ENCODE results near the gene PTPRN2.
"Not testable (repeated sequence)": the region's sequence is repeated elsewhere in the genome, so short reads cannot be mapped to it uniquely, and the experiment has no call there.

Gene PTPRN2

GRCh38 chr7:157792241-157793086 is 795.2 kb downstream of the PTPRN2 start:
- no peak for DNase-seq (ENCODE audit: low spot score)

- no peak for DNase-seq (ENCODE audit: low spot score)
Measured at GRCh38 chr7:157791666-157792065, 796.0 kb downstream of the PTPRN2 start.

GRCh38 chr7:157791261-157791660 is 796.4 kb downstream of the PTPRN2 start:
- no peak for DNase-seq (ENCODE audit: low spot score)

DNA sequence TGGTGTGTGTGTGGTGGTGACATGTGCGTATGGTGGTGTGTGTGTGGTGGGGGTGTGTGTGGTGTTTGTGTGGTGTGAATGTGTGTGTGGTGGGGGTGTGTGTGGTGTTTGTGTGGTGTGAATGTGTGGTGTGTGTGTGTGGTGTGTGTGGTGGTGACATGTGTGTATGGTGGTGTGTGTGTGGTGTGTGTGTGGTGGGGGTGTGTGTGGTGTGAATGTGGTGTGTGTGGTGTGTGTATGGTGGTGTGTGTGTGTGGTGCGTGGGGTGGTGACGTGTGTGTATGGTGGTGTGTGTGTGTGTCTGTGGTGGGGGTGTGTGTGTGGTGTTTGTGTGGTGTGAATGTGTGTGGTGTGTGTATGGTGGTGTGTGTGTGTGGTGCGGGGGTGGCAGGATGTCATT is 797.7 kb downstream of the PTPRN2 start:
- DNase-seq (ENCODE audit: low spot score) = no peak

DNA sequence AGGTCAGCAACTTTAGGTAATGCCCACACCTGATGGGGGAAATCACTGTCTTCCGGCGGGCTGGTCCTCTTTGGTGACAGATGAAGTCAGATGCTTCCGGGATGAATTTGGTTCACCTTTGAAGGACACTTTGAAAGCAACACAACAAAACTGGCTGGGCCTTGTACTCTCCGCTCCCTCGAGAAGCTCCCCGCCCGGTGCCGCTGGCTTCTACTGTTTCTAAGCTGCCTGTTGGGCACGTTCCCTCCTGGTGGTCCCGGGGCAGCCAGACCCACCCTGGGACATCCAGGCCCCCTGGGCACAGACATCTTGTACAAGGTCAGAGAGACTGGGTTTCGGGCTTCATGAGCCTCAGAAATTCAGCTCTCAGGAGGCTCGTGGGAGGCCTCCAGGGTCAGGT is 798.5 kb downstream of the PTPRN2 start:
- DNase-seq (ENCODE audit: low spot score) = no peak

GRCh38 chr7:157788573-157788972 is 799.0 kb downstream of the PTPRN2 start:
- no peak for DNase-seq (ENCODE audit: low spot score)

DNA sequence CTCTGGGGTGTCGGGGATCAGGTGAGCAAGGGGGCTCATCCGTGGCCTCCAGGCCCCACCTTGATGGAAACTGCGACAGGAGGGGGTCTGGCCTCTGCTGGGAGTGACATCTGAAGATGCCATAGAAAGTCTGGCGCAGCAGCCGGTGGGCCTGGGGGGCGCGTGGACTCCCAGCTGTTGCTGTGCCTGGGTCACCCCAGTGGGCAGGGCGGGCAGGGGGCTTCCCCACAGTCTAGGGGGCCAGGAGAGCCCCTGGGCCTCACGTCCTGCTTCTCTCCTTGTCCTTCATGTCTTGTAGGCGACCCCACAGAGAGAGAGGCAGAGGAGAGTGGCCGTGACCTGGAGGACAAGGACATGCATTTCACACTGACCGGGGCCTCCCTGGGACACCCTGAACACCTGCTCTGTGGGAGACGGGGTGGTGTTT is 800.3 kb downstream of the PTPRN2 start:
- DNase-seq (ENCODE audit: low spot score) = no peak

GRCh38 chr7:157786375-157787274 is 801.0 kb downstream of the PTPRN2 start:
- DNase-seq (ENCODE audit: low spot score) = no peak

GRCh38 chr7:157785486-157786186 is 802.0 kb downstream of the PTPRN2 start:
- DNase-seq (ENCODE audit: low spot score) = no peak

DNA sequence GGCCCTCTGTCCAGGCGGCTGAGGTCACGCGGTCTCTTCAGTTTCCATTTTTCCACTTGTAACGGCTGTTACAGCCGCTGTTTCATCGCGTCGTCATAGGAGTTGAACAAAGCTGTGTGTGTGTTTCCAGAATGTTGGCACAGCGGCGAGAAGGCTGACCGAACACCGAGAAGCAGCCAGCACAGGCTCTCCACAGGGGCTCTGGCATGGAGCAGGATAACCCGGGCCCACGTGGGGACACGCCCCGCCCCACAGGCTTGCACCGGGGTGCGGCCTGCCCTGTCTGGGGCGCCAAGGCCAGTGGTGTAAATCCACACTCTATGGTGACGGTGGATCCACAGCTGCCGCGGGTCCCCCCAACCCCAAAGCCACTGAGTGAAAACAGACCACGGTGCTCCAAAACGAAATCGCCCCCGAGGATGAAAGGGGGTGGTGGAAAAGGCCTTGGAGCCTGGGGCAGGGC is 802.6 kb downstream of the PTPRN2 start:
- DNase-seq (ENCODE audit: low spot score) = peak; percentile 55

DNA sequence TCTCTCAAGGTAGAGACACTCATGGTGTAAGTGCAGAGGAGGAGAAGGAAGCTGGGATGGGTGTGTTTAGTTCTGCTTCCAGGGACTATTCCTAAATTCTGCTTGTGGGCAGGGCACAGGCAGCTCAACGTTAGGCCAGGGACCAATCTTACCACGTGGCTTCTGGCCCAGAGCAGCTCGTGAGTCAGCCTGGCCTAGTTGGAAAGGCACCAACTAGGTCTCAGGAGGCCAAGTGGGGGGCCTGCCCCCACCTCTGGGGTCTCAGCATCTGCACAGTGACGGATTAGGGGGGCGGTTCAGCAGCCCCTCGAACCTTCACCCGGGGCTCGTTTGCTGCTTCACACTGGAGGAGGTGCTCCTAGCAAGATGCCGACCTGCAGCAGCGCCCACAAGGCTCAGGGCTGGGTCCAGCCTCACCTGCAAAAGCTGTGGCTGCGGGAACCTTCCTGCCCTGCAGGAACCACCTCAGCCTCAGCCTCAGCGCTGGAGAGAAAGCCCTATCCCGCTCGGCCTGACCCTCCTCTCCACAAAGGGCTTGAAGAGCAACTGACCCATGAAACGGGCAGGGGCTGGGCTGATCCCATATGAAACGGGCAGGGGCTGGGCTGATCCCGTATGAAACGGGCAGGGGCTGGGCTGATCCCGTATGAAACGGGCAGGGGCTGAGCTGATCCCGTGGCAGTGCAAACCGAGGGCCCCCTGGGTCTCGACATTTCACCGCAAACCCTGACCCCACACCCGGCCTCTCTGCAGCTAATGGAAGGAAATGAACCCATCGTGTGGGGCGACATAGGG is 803.4 kb downstream of the PTPRN2 start:
- DNase-seq (ENCODE audit: low spot score) = no peak

DNA sequence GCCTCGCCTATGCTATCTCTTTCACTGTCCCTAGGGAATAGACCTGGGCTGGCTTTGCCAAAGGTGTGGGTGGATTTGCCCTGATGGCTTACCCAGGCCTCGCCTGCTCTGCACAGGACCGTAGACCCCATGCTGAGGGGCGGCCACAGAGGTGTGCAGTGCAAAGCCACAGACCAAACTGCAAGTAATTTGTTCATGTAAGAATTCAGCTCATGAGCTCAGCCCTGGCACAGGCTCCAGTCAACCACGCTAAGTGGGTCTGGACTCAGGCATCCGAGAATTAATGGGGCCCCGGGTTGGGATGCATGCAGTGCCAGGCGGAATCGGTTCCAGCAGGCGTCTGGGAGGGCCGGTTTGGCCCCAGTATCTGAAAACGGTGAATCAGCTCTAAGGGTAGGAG is 805.6 kb downstream of the PTPRN2 start:
- no peak for DNase-seq (ENCODE audit: low spot score)

- DNase-seq (ENCODE audit: low spot score) = no peak
Measured at GRCh38 chr7:157780721-157781120, 806.9 kb downstream of the PTPRN2 start.

DNA sequence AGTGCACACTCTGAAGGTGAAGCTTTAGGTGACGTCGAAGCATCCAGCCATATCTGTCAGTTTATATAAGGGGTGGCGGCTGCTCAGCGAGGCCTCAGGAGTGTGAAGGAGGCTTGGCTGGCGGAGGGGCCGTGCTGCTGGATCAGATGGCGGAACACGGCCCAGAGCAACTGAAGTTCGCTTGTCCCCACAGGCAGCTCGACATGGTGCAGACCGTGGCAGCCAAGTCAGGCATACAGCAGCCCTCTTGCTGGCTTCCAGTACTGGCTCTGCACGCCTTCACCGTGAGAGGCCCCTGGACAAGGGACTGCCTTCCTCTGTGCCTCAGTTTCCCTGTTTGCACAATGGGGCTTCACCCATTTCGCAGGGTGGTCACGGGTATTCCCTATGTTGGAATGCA is 807.3 kb downstream of the PTPRN2 start:
- no peak for DNase-seq (ENCODE audit: low spot score)

- DNase-seq (ENCODE audit: low spot score) = no peak
Measured at GRCh38 chr7:157779206-157779605, 808.4 kb downstream of the PTPRN2 start.

DNA sequence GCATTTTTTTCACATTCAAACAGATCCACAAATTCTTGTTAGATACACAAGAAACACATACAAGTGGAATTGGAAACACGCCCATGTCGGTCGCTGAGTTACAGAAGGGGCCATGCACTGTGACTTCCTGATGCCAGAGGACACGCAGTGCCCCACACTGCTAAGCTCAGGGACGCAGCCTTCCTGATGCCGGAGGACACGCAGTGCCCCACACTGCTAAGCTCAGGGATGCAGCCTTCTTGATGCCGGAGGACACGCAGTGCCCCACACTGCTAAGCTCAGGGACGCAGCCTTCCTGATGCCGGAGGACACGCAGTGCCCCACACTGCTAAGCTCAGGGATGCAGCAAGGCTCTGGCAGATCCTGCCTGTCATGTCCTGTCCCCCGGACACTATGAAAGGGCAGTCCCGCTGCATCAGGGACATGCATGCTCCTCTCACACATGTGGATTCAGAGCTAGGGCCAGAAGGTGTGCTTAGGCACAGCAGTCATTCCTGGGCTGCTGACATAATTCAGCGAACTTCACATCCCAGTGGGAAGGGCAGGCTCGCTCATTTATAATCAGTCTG is 810.3 kb downstream of the PTPRN2 start:
- not testable (repeated sequence) for DNase-seq (ENCODE audit: low spot score)

DNA sequence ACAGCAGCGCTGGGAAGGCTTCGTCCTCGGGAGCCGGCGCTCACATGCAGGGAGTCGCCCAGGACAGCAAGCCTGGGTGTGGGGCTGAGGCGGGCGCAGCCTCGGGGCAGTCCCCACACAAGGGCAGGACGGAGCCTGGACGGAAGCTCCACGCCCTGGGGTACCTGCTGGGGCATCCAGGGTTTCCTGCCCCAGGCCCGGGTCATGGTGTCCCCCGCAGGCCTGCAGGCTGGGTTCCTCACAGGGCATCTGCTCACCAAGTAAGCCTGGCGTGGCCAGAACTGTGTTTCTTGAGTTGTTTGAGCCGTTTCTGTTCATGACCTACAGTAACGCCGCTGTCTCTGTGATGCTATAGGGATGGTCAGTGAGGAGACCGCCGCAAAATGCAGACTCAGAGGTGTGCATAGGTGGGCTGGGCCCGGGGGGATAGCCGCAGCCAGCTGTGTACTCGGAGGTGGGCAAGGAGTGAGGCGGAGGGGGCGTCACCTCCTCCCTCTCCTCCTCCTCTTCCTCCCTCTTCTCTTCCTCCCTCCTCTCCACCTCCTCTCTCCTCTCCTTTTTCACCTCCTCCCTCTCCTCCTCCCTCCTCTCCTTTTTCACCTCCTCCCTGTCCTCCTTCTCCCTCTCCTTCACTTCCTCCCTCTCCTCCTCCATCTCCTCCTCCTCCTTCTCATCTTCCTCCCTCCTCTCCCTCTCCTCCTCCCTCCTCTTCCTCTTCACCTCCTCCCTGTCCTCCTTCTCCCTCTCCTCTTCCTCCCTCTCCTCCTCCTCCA is 811.9 kb downstream of the PTPRN2 start:
- DNase-seq (ENCODE audit: low spot score) = no peak

- no peak for DNase-seq (ENCODE audit: low spot score)
Measured at GRCh38 chr7:157775021-157775559, 812.5 kb downstream of the PTPRN2 start.

- DNase-seq (ENCODE audit: low spot score) = no peak
Measured at GRCh38 chr7:157774495-157774894, 813.1 kb downstream of the PTPRN2 start.

- no peak for DNase-seq (ENCODE audit: low spot score)
Measured at GRCh38 chr7:157773361-157773760, 814.3 kb downstream of the PTPRN2 start.

Measured in putamen (tissue), 1 donor.